ENCODE results near the gene NAALADL2. TPM values are rescaled to one million over a fixed set of nuclear protein-coding genes. Genes with fewer than 3 reads are reported as not detected.

Gene NAALADL2
- total RNA-seq, 1 experiment from 2014 or later, result 1.6 TPM

- Histone ChIP-seq H3K23me2 (ENCODE audit: insufficient read length, low read depth, low read length, poor library complexity, severe bottlenecking) (no peaks in the 10 kb centered on the region), H4K20me1 (ENCODE audit: control insufficient read depth, insufficient read depth, insufficient read length) (no peaks in the 10 kb centered on the region), H4K5ac (ENCODE audit: insufficient read length, low read depth, low read length) (no peak overlapping the region), H3K27ac (ENCODE audit: insufficient read length, low read depth, low read length) (no peak overlapping the region), H3K9ac (ENCODE audit: extremely low read depth, insufficient read length, low read length) (no peak overlapping the region), H3K56ac (ENCODE audit: insufficient read length, low read depth, low read length) (no peak overlapping the region), H3K27me3 (ENCODE audit: insufficient read depth, low read length) (no peaks in the 10 kb centered on the region), H2BK5ac (ENCODE audit: insufficient read length, low read length) (no peak overlapping the region), H3K79me1 (ENCODE audit: insufficient read depth, low read depth, low read length, poor library complexity, severe bottlenecking) (no peaks in the 10 kb centered on the region), H2BK15ac (ENCODE audit: low read depth, low read length) (no peak overlapping the region), H3K9me3 (ENCODE audit: control insufficient read depth, low read depth, low read length) (no peaks in the 10 kb centered on the region), H2AK5ac (ENCODE audit: insufficient read length, low read length) (no peak overlapping the region), H2AFZ (ENCODE audit: low read length) (peak overlapping the region; percentile 57), H3T11ph (ENCODE audit: low read length) (no peak overlapping the region), H3K14ac (ENCODE audit: insufficient read depth, low read length) (no peak overlapping the region), H2BK20ac (ENCODE audit: low read depth, low read length, poor library complexity, severe bottlenecking) (no peak overlapping the region), H3K4ac (ENCODE audit: low read depth, low read length) (no peak overlapping the region), H3K4me2 (ENCODE audit: insufficient read depth, insufficient read length, low read length) (no peak overlapping the region), H3K79me2 (ENCODE audit: insufficient read depth, low read length) (no peaks in the 10 kb centered on the region), H3K4me1 (ENCODE audit: insufficient read depth, low read length) (no peaks in the 10 kb centered on the region), H4K8ac (replicated peaks; ENCODE audit: insufficient read length, low read depth, low read length) (no peak overlapping the region), H4K91ac (ENCODE audit: insufficient read length, low read depth, low read length) (no peak overlapping the region), H3K23ac (ENCODE audit: insufficient read length, low read depth, low read length) (no peak overlapping the region), H3K18ac (ENCODE audit: insufficient read length, low read depth, low read length) (no peak overlapping the region), H2BK120ac (ENCODE audit: low read depth, low read length, poor library complexity, severe bottlenecking) (no peak overlapping the region), H2BK12ac (ENCODE audit: insufficient read length, low read depth, low read length) (no peak overlapping the region)
- no peak for DNase-seq
- Mint-ChIP-seq H3K27me3 (ENCODE audit: low read depth) (no peaks in the 10 kb centered on the region), H3K4me1 (no peaks in the 10 kb centered on the region), H3K36me3 (ENCODE audit: insufficient read depth in 1 of 3, low read depth in 3 of 3) (peaks cover 0 to 5% (median 0%) of the 10 kb centered on the region in 3 experiments; a peak in 2 of 7 replicates), H3K9me3 (no peaks in the 10 kb centered on the region), H3K27ac (peak overlapping the region in 1 of 3 experiments; percentile 19; a peak in 2 of 7 replicates), H3K4me3 (no peak overlapping the region)
- no peak for TF ChIP-seq CTCF (conservative IDR thresholded peaks at IDR 0.05)
- no CpG with 5 or more reads among the region's 12 CpGs for WGBS (ENCODE audit: extremely low coverage, insufficient read length, low lambda C conversion rate)
Observed at GRCh38 chr3:175620532-175620931, 761.4 kb downstream of the NAALADL2 start.

All from H9 (cell line).